K562 (cell line): ENCODE results near the gene SEMA3G. TPM values are rescaled to one million over a fixed set of nuclear protein-coding genes. Genes with fewer than 3 reads are reported as not detected.
A peak's percentile ranks its signal among the peaks of the same experiment; 100 is the strongest.

Experiments used
- CHD1 ChIP-seq: fragments of 200-600 bp; sonication (generic); IDR thresholded peaks from one replicate; pipeline ENCODE4 v1.6.1; 2012; ENCODE audit warnings: mild to moderate bottlenecking, moderate library complexity, low read length, inconsistent platforms
- E2F6 ChIP-seq, 2 experiments: IDR thresholded peaks; 2 replicates each; pipeline ENCODE4 v1.6.1; 2011; ENCODE audit warnings: borderline replicate concordance in 1 of 2, control low read depth in 1 of 2, low read depth in 1 of 2, low read length in 1 of 2, mild to moderate bottlenecking in 1 of 2, mixed read lengths in 1 of 2, moderate library complexity in 1 of 2; ENCODE audit not compliant: insufficient read depth in 1 of 2, insufficient read length in 1 of 2, poor library complexity in 1 of 2, severe bottlenecking in 1 of 2; ENCODE audit errors: extremely low read depth in 1 of 2
- ERF ChIP-seq: fragments of 450-650 bp; formaldehyde crosslinking; IDR thresholded peaks from 2 replicates; pipeline ENCODE4 v1.4.0; 2020; ENCODE audit warnings: mild to moderate bottlenecking, mixed read lengths
- MAFF ChIP-seq: IDR thresholded peaks from 2 replicates; pipeline ENCODE4 v1.6.1; 2012; ENCODE audit warnings: low read length, improper control_type of control experiment
- SFPQ ChIP-seq: fragments of 200-400 bp; formaldehyde crosslinking; IDR thresholded peaks from 2 replicates; pipeline ENCODE4 v1.6.1; 2017; ENCODE audit warnings: mild to moderate bottlenecking, low read depth, low read length, moderate library complexity
- SMAD4 ChIP-seq: fragments of 250-450 bp; sonication (Bioruptor Pico); conservative IDR thresholded peaks from 2 replicates; pipeline ENCODE4 v1.8.0; 2021; ENCODE audit warnings: inconsistent platforms, mild to moderate bottlenecking, moderate library complexity
- ZBTB17 ChIP-seq: fragments of 450-650 bp; formaldehyde crosslinking; IDR thresholded peaks from 2 replicates; pipeline ENCODE4 v1.4.0; 2020; ENCODE audit warnings: mild to moderate bottlenecking
- ZBTB40 ChIP-seq, 2 experiments: fragments of 450-650 bp in 1 of 2; sonication (generic) in 1 of 2; formaldehyde crosslinking in 1 of 2; IDR thresholded peaks; 2 replicates each; pipeline versions ENCODE4 v1.7.1 to v1.9.0; 2016 to 2022; ENCODE audit warnings: inconsistent platforms in 1 of 2, mild to moderate bottlenecking in 1 of 2, missing genetic modification reagents in 1 of 2
- ZNF408 ChIP-seq: fragments of 250-450 bp; sonication (Bioruptor Pico); IDR thresholded peaks from 2 replicates; pipeline ENCODE4 v1.4.0; 2020; ENCODE audit warnings: low read depth, mild to moderate bottlenecking, moderate library complexity
- ZNF592 ChIP-seq: fragments of 450-650 bp; IDR thresholded peaks from 2 replicates; pipeline ENCODE4 v1.6.1; 2017; ENCODE audit warnings: antibody characterized with exemption, mild to moderate bottlenecking
- polyA plus RNA-seq, 8 experiments: library from polyadenylated mRNA; depleted of rRNA in 4 of 8; stranded (reverse) in 5 of 8; unstranded in 3 of 8; fragments of >200 nt; fragmentation: Nextera tagmentation in 2 of 8; fragmentation: Illumina TruSeq in 1 of 8; extraction: Ambion mirVana in 2 of 8; extraction: Trizol in 1 of 8; gene quantifications; 2 replicates each; pipeline versions ENCODE4 v1.2.1 to v1.2.3, GENCODE V29; 2011 to 2014; ENCODE audit warnings: inconsistent platforms in 1 of 8, missing spikeins in 1 of 8
- total RNA-seq, 7 experiments: library from RNA; depleted of rRNA in 6 of 7; stranded (reverse); fragments of >200 nt in 6 of 7; fragmentation: Illumina TruSeq in 2 of 7; extraction: Trizol in 2 of 7; gene quantifications; 2 replicates each; pipeline versions ENCODE4 v1.2.1 to v1.2.3, GENCODE V29; 2011 to 2021; ENCODE audit warnings: low replicate concordance in 1 of 7

Gene SEMA3G
- total and polyA plus RNA-seq, 9 of the 15 experiments (the other 6 are each of a cell fraction or from before 2014, with no cell fraction given) = 0.04 to 0.07 (median 0.05) TPM; not detected in 6

GRCh38 chr3:52454938-52455282, 10.0 kb upstream of the SEMA3G start (continued):
- 0 out of 2 replicates have a peak, but pooled peaks have one; percentile 8 for TF ChIP-seq ZBTB40 (IDR thresholded peaks at IDR 0.05)
- TF ChIP-seq ZBTB40 (CRISPR knock-in tag; IDR thresholded peaks at IDR 0.05) = no peak
- TF ChIP-seq CHD1 = peak; percentile 36
- no peak for TF ChIP-seq ZBTB17 (CRISPR knock-in tag)
- TF ChIP-seq ZNF592 = peak; percentile 63
- TF ChIP-seq MAFF = no peak
- no peak for TF ChIP-seq ZNF408 (CRISPR knock-in tag)
- peak; percentile 7 to 32 for TF ChIP-seq E2F6 (IDR thresholded peaks at IDR 0.05; ENCODE audit: borderline replicate concordance in 1 of 2, extremely low read depth in 1 of 2, insufficient read depth in 1 of 2, insufficient read length in 1 of 2, low read depth in 1 of 2, low read length in 1 of 2, poor library complexity in 1 of 2, severe bottlenecking in 1 of 2)
- TF ChIP-seq ERF (CRISPR knock-in tag) = 0 out of 2 replicates have a peak, but pooled peaks have one; percentile 19
- no peak for TF ChIP-seq SFPQ
- 0 out of 2 replicates have a peak, but pooled peaks have one; percentile 21 for TF ChIP-seq SMAD4 (CRISPR knock-in tag)
